ENCODE measurements around the gene ZNF554. TPM values are rescaled to one million over a fixed set of nuclear protein-coding genes. Genes with fewer than 3 reads are reported as not detected.
"Not testable (repeated sequence)": the region's sequence is repeated elsewhere in the genome, so short reads cannot be mapped to it uniquely, and the experiment has no call there.

Gene ZNF554
- total and polyA plus RNA-seq, 9 donors = 4.5 to 7.3 (median 5.4) TPM

- Histone ChIP-seq H3K4me3 (ENCODE audit: low read length) (no peak overlapping the region), H3K27ac (ENCODE audit: low read length) (no peak overlapping the region), H3K27me3 (ENCODE audit: control insufficient read depth, insufficient read depth, low read length) (no peaks in the 10 kb centered on the region), H3K36me3 (ENCODE audit: control insufficient read depth, insufficient read depth, low read length) (peaks cover 48% of the 10 kb centered on the region), H3K4me1 (ENCODE audit: control insufficient read depth, insufficient read depth, low read length) (peaks cover 8% of the 10 kb centered on the region), H3K9me3 (replicated peaks; ENCODE audit: control insufficient read depth, low read depth, low read length) (no peaks in the 10 kb centered on the region)
- no peak for DNase-seq
- 96% methylated on average over 26 of the region's 32 CpGs for WGBS (ENCODE audit: insufficient coverage)
Measured at GRCh38 chr19:2790557-2791271, 29.0 kb upstream of the ZNF554 start.

DNA sequence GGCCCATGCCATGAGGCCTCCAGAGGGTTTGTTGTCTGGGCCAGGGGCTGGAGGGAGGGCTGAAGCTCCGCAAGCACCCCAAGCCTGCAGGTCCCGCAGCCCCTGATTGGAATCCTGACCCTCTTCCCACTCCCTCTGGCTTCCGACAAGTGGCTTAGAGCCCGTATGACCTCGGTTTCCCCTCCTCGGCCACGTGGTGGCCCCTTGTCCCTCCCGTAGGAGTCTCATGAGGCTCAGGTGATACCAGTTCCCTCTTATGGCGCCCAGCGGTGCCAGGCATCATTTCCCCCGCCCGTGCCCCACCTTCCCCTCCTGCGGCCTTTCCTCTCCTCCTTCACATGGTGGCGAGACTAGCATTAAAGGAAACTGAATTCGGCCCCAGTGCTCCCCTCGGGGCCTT lies 28.2 kb upstream of the ZNF554 start:
- no peaks in the 10 kb centered on the region for H3K27me3 ChIP-seq (ENCODE audit: control insufficient read depth, insufficient read depth, low read length)
- no peak overlapping the region for H3K27ac ChIP-seq (ENCODE audit: low read length)
- peaks cover 1% of the 10 kb centered on the region for H3K4me1 ChIP-seq (ENCODE audit: control insufficient read depth, insufficient read depth, low read length)
- H3K36me3 ChIP-seq (ENCODE audit: control insufficient read depth, insufficient read depth, low read length) = peaks cover 55% of the 10 kb centered on the region
- H3K9me3 ChIP-seq (replicated peaks; ENCODE audit: control insufficient read depth, low read depth, low read length) = no peaks in the 10 kb centered on the region
- H3K4me3 ChIP-seq (ENCODE audit: low read length) = no peak overlapping the region
- no peak for DNase-seq
- WGBS (ENCODE audit: insufficient coverage) = 87% methylated on average over 15 of the region's 16 CpGs

GRCh38 chr19:2791876-2792275 lies 27.8 kb upstream of the ZNF554 start:
- Histone ChIP-seq H3K4me1 (ENCODE audit: control insufficient read depth, insufficient read depth, low read length) (no peaks in the 10 kb centered on the region), H3K27me3 (ENCODE audit: control insufficient read depth, insufficient read depth, low read length) (no peaks in the 10 kb centered on the region), H3K27ac (ENCODE audit: low read length) (no peak overlapping the region), H3K9me3 (replicated peaks; ENCODE audit: control insufficient read depth, low read depth, low read length) (no peaks in the 10 kb centered on the region), H3K36me3 (ENCODE audit: control insufficient read depth, insufficient read depth, low read length) (peaks cover 59% of the 10 kb centered on the region), H3K4me3 (ENCODE audit: low read length) (no peak overlapping the region)
- WGBS (ENCODE audit: insufficient coverage) = 90% methylated on average over 15 of the region's 16 CpGs
- DNase-seq = no peak

GRCh38 chr19:2792666-2793065 lies 27.0 kb upstream of the ZNF554 start:
- H3K36me3 ChIP-seq (ENCODE audit: control insufficient read depth, insufficient read depth, low read length) = peaks cover 61% of the 10 kb centered on the region
- DNase-seq; H3K27me3 ChIP-seq (ENCODE audit: control insufficient read depth, insufficient read depth, low read length); H3K27ac ChIP-seq (ENCODE audit: low read length); H3K4me1 ChIP-seq (ENCODE audit: control insufficient read depth, insufficient read depth, low read length); H3K9me3 ChIP-seq (replicated peaks; ENCODE audit: control insufficient read depth, low read depth, low read length); H3K4me3 ChIP-seq (ENCODE audit: low read length): not testable (repeated sequence)
- 95% methylated on average over 9 of the region's 10 CpGs for WGBS (ENCODE audit: insufficient coverage)

DNA sequence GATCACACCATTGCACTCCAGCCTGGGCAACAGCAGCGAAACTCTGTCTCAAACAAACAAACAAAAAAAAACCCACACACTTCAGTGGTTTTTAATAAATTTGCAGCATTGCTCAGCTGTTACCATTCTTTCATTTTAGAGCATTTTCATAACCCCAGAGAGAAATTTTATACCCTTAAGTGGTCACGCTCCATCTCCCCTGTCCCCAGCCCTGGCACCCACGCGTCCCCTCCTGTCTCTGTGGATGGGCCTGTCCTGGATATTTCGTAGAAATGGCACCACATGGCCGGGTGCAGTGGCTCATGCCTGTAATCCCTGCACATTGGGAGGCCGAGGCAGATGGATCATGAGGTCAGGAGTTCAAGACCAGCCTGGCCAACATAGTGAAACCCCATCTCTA lies 26.5 kb upstream of the ZNF554 start:
- Histone ChIP-seq H3K4me3 (ENCODE audit: low read length) (no peak overlapping the region), H3K27me3 (ENCODE audit: control insufficient read depth, insufficient read depth, low read length) (no peaks in the 10 kb centered on the region), H3K9me3 (replicated peaks; ENCODE audit: control insufficient read depth, low read depth, low read length) (no peaks in the 10 kb centered on the region), H3K27ac (ENCODE audit: low read length) (no peak overlapping the region), H3K4me1 (ENCODE audit: control insufficient read depth, insufficient read depth, low read length) (no peaks in the 10 kb centered on the region), H3K36me3 (ENCODE audit: control insufficient read depth, insufficient read depth, low read length) (peaks cover 61% of the 10 kb centered on the region)
- DNase-seq = no peak
- WGBS (ENCODE audit: insufficient coverage) = 93% methylated on average over 7 of the region's 7 CpGs

- H3K27ac ChIP-seq (ENCODE audit: low read length) = no peak overlapping the region
- H3K36me3 ChIP-seq (ENCODE audit: control insufficient read depth, insufficient read depth, low read length) = peaks cover 66% of the 10 kb centered on the region
Measured at GRCh38 chr19:2793577-2793976, 26.1 kb upstream of the ZNF554 start.

GRCh38 chr19:2795827-2796658 lies 23.6 kb upstream of the ZNF554 start:
- H3K36me3 ChIP-seq (ENCODE audit: control insufficient read depth, insufficient read depth, low read length) = peaks cover 62% of the 10 kb centered on the region
- no peak for DNase-seq
- no peaks in the 10 kb centered on the region for H3K9me3 ChIP-seq (replicated peaks; ENCODE audit: control insufficient read depth, low read depth, low read length)
- H3K27ac ChIP-seq (ENCODE audit: low read length) = no peak overlapping the region
- WGBS (ENCODE audit: insufficient coverage) = 96% methylated on average over 25 of the region's 27 CpGs
- H3K27me3 ChIP-seq (ENCODE audit: control insufficient read depth, insufficient read depth, low read length) = no peaks in the 10 kb centered on the region
- no peak overlapping the region for H3K4me3 ChIP-seq (ENCODE audit: low read length)
- no peaks in the 10 kb centered on the region for H3K4me1 ChIP-seq (ENCODE audit: control insufficient read depth, insufficient read depth, low read length)

More at GRCh38 chr19:2793577-2793976, 26.1 kb upstream of the ZNF554 start:
- no peaks in the 10 kb centered on the region for H3K9me3 ChIP-seq (replicated peaks; ENCODE audit: control insufficient read depth, low read depth, low read length)
- no peaks in the 10 kb centered on the region for H3K27me3 ChIP-seq (ENCODE audit: control insufficient read depth, insufficient read depth, low read length)
- WGBS (ENCODE audit: insufficient coverage) = 99% methylated on average over 10 of the region's 12 CpGs
- H3K4me3 ChIP-seq (ENCODE audit: low read length) = no peak overlapping the region
- DNase-seq = no peak
- H3K4me1 ChIP-seq (ENCODE audit: control insufficient read depth, insufficient read depth, low read length) = no peaks in the 10 kb centered on the region

DNA sequence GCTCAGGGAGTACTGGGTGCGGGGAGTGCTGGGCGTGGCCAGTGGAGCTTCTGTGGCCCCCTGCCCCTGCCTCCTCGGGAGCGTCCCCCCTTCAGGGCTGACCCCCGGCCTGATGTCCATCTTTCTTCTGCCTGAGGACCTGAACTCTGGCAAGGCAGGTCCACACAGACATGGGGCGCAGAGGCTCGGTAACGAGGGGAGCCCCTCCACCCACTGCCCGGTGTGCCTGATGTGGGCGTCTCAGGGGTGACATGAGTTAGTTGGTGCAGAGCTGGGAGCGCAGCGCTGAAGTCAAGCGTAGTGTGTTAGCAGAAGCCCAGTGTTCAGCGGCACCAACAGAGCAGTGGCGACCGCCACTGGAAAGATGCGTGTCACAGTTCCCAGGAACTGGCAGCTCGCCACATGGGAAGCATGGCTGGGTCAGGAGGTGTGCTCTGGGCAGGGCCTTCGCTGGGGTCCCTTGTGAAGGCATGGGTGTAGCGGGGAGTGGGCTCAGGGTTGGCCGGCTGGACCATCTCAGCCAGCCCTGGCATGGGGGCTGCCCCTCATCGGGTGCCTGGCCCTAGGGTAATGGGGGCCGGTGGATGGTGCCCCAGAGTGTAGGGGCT lies 22.9 kb upstream of the ZNF554 start:
- peaks cover 61% of the 10 kb centered on the region for H3K36me3 ChIP-seq (ENCODE audit: control insufficient read depth, insufficient read depth, low read length)
- 91% methylated on average over 22 of the region's 23 CpGs for WGBS (ENCODE audit: insufficient coverage)
- H3K4me1 ChIP-seq (ENCODE audit: control insufficient read depth, insufficient read depth, low read length) = no peaks in the 10 kb centered on the region
- no peaks in the 10 kb centered on the region for H3K27me3 ChIP-seq (ENCODE audit: control insufficient read depth, insufficient read depth, low read length)
- no peak overlapping the region for H3K4me3 ChIP-seq (ENCODE audit: low read length)
- H3K9me3 ChIP-seq (replicated peaks; ENCODE audit: control insufficient read depth, low read depth, low read length) = no peaks in the 10 kb centered on the region
- no peak overlapping the region for H3K27ac ChIP-seq (ENCODE audit: low read length)
- DNase-seq = no peak

- H3K4me1 ChIP-seq (ENCODE audit: control insufficient read depth, insufficient read depth, low read length) = no peaks in the 10 kb centered on the region
- H3K9me3 ChIP-seq (replicated peaks; ENCODE audit: control insufficient read depth, low read depth, low read length) = no peaks in the 10 kb centered on the region
- H3K27ac ChIP-seq (ENCODE audit: low read length) = no peak overlapping the region
- 89% methylated on average over 8 of the region's 15 CpGs for WGBS (ENCODE audit: insufficient coverage)
- H3K4me3 ChIP-seq (ENCODE audit: low read length) = no peak overlapping the region
- H3K36me3 ChIP-seq (ENCODE audit: control insufficient read depth, insufficient read depth, low read length) = peaks cover 59% of the 10 kb centered on the region
- no peaks in the 10 kb centered on the region for H3K27me3 ChIP-seq (ENCODE audit: control insufficient read depth, insufficient read depth, low read length)
- no peak for DNase-seq
Measured at GRCh38 chr19:2797280-2797679, 22.4 kb upstream of the ZNF554 start.

- WGBS (ENCODE audit: insufficient coverage) = 98% methylated on average over 7 of the region's 16 CpGs
- Histone ChIP-seq H3K27ac (ENCODE audit: low read length) (no peak overlapping the region), H3K27me3 (ENCODE audit: control insufficient read depth, insufficient read depth, low read length) (no peaks in the 10 kb centered on the region), H3K9me3 (replicated peaks; ENCODE audit: control insufficient read depth, low read depth, low read length) (no peaks in the 10 kb centered on the region), H3K4me3 (ENCODE audit: low read length) (no peak overlapping the region), H3K36me3 (ENCODE audit: control insufficient read depth, insufficient read depth, low read length) (peaks cover 57% of the 10 kb centered on the region), H3K4me1 (ENCODE audit: control insufficient read depth, insufficient read depth, low read length) (no peaks in the 10 kb centered on the region)
- no peak for DNase-seq
Measured at GRCh38 chr19:2798158-2798685, 21.4 kb upstream of the ZNF554 start.

Measured in muscle of leg (tissue), 11 donors.